ENCODE data around the gene MSI2.

- TF ChIP-seq YY1 (IDR thresholded peaks at IDR 0.05; ENCODE audit: low read depth), result no peak
- TF ChIP-seq RAD21 (IDR thresholded peaks at IDR 0.05; ENCODE audit: low read depth), result no peak
- TF ChIP-seq TCF12 (IDR thresholded peaks at IDR 0.05; ENCODE audit: low read depth), result no peak
- TF ChIP-seq REST (IDR thresholded peaks at IDR 0.05; ENCODE audit: low read depth), result no peak
- no peak for TF ChIP-seq ZBTB7A (IDR thresholded peaks at IDR 0.05; ENCODE audit: low read depth)
- no peak for TF ChIP-seq NFIC (IDR thresholded peaks at IDR 0.05)
- no peak for TF ChIP-seq EGR1 (IDR thresholded peaks at IDR 0.05)
- TF ChIP-seq TAF1 (IDR thresholded peaks at IDR 0.05; ENCODE audit: low read depth), result no peak
- TF ChIP-seq, protein P1, sequence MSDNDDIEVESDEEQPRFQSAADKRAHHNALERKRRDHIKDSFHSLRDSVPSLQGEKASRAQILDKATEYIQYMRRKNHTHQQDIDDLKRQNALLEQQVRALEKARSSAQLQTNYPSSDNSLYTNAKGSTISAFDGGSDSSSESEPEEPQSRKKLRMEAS (IDR thresholded peaks at IDR 0.05), result no peak
- TF ChIP-seq TEAD4 (IDR thresholded peaks at IDR 0.05), result no peak
- no peak for TF ChIP-seq USF1 (IDR thresholded peaks at IDR 0.05)
- no peak for TF ChIP-seq EP300 (IDR thresholded peaks at IDR 0.05; ENCODE audit: borderline replicate concordance)
Measured at GRCh38 chr17:57279432-57279831, 23.1 kb downstream of the MSI2 start.

All from Ishikawa (cell line).